ENCODE data around the gene GPR4.

GPR4 gene

DNA sequence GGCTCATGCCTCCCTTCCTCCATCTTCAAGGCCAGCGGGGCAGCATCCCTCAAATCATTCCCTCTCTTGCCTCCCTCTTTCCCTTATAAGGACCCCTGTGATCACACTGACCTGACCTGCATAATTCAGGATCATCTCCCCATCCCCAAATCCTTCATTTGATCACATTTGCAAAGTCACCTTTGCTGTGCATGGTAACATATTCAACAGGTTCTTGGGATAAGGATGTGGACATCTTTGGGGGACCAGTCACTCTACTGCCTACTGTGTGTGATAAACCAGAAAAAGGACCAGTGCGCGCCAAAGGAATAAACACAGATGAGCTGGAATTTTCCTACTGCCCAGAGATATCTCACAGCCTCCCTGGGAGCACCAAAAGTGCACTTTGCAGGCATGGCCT lies 25.3 kb downstream of the GPR4 start (continued):
- TF ChIP-seq POU6F1 (CRISPR knock-in tag; IDR thresholded peaks at IDR 0.05; ENCODE audit: borderline replicate concordance, low read depth) (no peak), GLIS3 (CRISPR knock-in tag; IDR thresholded peaks at IDR 0.05) (no peak), PATZ1 (CRISPR knock-in tag; IDR thresholded peaks at IDR 0.05; ENCODE audit: borderline replicate concordance) (no peak), BACH2 (CRISPR knock-in tag; IDR thresholded peaks at IDR 0.05; ENCODE audit: borderline replicate concordance) (no peak), ZC3H10 (CRISPR knock-in tag; IDR thresholded peaks at IDR 0.05) (no peak), SNAI2 (CRISPR knock-in tag; IDR thresholded peaks at IDR 0.05) (no peak)

DNA sequence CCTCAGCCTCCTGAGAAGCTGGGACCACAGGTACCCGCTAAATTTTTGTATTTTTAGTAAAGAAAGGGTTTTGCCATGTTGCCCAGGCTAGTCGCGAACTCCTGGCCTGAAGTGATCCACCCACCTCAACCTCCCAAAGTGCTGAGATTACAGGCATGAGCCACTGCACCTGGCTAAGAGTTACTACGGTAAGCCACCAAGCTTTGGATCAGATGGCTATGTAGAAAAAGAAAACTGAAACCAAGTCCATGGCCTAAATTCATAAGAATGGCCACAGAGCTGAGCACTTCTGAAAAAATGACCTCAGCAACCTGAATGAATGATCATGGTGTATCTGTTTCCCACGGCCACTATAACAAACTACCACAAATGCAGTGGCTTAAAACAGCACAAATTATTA lies 26.8 kb downstream of the GPR4 start:
- TF ChIP-seq ARNTL (CRISPR knock-in tag; IDR thresholded peaks at IDR 0.05; ENCODE audit: borderline replicate concordance, low read depth) (no peak), SNAI2 (CRISPR knock-in tag; IDR thresholded peaks at IDR 0.05) (no peak), ZFP3 (CRISPR knock-in tag; IDR thresholded peaks at IDR 0.05) (no peak), ZFP30 (CRISPR knock-in tag; IDR thresholded peaks at IDR 0.05) (no peak), ZC3H10 (CRISPR knock-in tag; IDR thresholded peaks at IDR 0.05) (no peak), ZNF565 (CRISPR knock-in tag; conservative IDR thresholded peaks at IDR 0.05; ENCODE audit: low read depth) (no peak), RARB (CRISPR knock-in tag; IDR thresholded peaks at IDR 0.05) (no peak), CREB5 (CRISPR knock-in tag; IDR thresholded peaks at IDR 0.05; ENCODE audit: low read depth) (no peak), PPARA (CRISPR knock-in tag; IDR thresholded peaks at IDR 0.05; ENCODE audit: borderline replicate concordance) (no peak), TCF4 (CRISPR knock-in tag; IDR thresholded peaks at IDR 0.05; ENCODE audit: borderline replicate concordance) (no peak), ZNF8 (CRISPR knock-in tag; IDR thresholded peaks at IDR 0.05) (no peak), ESRRG (CRISPR knock-in tag; IDR thresholded peaks at IDR 0.05) (no peak)
- TF ChIP-seq, protein P1, sequence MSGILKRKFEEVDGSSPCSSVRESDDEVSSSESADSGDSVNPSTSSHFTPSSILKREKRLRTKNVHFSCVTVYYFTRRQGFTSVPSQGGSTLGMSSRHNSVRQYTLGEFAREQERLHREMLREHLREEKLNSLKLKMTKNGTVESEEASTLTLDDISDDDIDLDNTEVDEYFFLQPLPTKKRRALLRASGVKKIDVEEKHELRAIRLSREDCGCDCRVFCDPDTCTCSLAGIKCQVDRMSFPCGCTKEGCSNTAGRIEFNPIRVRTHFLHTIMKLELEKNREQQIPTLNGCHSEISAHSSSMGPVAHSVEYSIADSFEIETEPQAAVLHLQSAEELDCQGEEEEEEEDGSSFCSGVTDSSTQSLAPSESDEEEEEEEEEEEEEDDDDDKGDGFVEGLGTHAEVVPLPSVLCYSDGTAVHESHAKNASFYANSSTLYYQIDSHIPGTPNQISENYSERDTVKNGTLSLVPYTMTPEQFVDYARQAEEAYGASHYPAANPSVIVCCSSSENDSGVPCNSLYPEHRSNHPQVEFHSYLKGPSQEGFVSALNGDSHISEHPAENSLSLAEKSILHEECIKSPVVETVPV (CRISPR knock-in tag; IDR thresholded peaks at IDR 0.05): no peak
- no peak for ATAC-seq

- no peak for ATAC-seq
- TF ChIP-seq OSR1 (CRISPR knock-in tag; IDR thresholded peaks at IDR 0.05) (no peak), PPARA (CRISPR knock-in tag; IDR thresholded peaks at IDR 0.05; ENCODE audit: borderline replicate concordance) (no peak), PATZ1 (CRISPR knock-in tag; IDR thresholded peaks at IDR 0.05; ENCODE audit: borderline replicate concordance) (no peak)
- TF ChIP-seq, protein P1 (CRISPR knock-in tag; IDR thresholded peaks at IDR 0.05): no peak
Observed at GRCh38 chr19:45574526-45574925, 27.5 kb downstream of the GPR4 start.

All from SK-N-SH treated with all-trans-retinoic acid at 6 μM for 48 hours (cell line).